OCI-M1 (cell line): ENCODE data around the gene NECTIN1.

Source experiments
- DNase-seq: peaks from one replicate; lab custom pipeline; 2025; lab: John Stamatoyannopoulos, UW

The NECTIN1 gene

GRCh38 chr11:119671051-119671450, 57.9 kb downstream of the NECTIN1 start:
- DNase-seq, result no peak

DNA sequence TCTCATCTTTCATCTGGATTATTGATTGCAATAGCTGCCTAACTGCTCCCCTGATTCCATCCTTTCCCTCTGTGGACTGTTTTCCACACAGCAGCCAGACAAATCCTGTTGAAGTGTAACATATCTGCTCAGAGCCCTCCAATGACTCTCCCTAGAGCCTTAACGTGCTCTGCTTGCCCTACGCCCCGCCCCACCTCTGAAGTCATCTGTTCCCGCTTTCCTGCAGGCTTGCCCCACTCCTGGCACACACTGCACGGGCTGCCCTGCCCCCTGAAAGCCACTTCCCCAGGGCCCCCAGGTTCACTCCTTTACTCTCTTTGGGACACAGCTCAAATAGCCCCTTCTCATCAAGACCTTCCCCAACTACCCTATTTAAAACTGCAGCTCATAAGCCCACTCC, 59.5 kb downstream of the NECTIN1 start:
- no peak for DNase-seq

GRCh38 chr11:119668676-119669075, 60.3 kb downstream of the NECTIN1 start:
- peak; percentile 23 for DNase-seq

DNA sequence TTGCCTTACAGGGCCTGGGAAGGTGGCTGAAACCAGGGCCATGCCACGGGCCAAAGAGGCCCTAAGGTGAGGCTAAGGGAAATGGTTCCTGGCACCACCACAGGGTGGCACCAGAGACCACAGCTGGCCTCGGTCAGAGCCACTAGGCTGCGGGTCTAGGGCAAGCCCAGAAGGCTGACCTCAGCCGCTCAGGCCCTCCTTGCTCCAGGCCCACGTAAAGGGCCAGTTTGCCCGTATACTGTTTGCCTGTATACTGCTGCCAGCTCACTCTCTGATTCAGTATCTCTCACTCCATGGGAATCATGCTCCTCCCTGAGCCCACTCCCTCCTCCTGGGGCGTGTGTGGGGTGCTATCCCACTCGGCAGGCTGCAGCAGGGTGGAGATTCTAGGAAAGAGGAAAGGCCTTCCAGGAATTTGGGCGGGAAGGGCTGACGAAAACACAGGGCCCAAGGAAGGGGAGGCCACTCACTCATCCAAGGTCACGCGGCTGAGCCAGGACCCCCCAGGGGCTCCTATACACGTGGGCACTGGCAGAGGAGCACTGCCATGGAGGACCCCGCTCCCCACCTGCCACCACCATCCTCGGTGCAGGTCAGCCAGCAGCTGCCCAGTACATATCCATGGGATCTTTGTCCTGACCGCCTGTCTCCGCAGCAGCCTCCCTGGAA, 62.4 kb downstream of the NECTIN1 start:
- DNase-seq, result peak; percentile 94

GRCh38 chr11:119666061-119666460, 62.9 kb downstream of the NECTIN1 start:
- no peak for DNase-seq

- DNase-seq, result no peak
Measured at GRCh38 chr11:119664701-119665420, 64.1 kb downstream of the NECTIN1 start.

GRCh38 chr11:119664063-119664572, 64.9 kb downstream of the NECTIN1 start:
- DNase-seq, result no peak

DNA sequence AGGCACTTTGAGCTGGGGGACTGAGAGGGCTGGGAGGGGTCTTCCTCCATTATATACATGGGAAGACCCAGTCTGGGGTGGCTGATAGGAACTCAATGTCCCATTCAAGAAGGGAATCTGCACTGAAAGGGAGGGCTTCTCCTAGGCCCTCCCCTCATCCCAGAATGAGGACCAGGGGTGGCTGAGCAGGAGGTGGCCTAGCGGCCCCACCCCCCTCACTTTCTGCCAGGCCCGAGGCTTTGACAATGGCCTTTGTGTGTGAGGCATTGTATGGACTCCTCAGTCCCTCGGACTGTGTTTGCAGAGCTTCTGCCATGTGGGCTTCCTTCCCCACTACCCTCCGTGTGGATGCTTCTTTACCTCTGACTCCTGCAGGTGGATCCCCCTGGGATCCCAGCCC, 65.7 kb downstream of the NECTIN1 start:
- DNase-seq, result no peak

GRCh38 chr11:119661226-119661625, 67.8 kb downstream of the NECTIN1 start:
- no peak for DNase-seq

- DNase-seq, result no peak
Measured at GRCh38 chr11:119659971-119660723, 68.9 kb downstream of the NECTIN1 start.

DNA sequence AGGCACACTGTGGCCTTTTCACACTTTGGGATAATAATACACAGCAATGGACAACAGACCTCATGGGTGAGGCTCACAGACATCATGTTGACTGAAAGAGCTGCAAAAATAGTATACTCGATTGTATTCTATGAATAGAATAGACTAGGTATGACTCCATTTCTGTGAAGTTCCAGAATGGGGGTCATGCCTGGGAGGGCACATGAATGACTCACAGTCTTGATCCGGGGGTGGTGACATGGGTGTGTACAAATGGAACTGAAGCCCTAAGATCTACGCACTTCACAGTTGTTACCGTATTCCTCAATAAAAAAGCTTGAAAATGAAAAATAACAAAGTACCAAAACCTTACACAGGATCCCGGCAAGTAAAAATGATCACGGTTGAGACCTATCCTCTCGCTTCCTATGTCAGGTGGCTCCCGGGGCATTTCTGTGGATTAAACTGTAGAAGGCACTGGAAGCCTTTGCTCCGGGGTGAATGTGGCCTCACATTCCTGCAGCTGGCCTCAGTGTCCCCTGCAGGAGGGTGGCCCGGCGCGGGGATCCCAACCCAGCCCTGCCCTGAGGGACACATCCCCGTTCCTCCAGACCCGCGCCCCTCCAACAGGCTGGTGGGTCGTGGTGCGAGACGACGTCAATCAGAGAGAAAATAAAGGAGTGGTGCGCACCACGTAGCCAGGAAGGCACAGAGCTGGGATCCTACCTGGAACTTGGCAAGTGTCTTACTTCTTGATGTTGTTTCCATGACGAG, 75.9 kb downstream of the NECTIN1 start:
- DNase-seq, result no peak

- no peak for DNase-seq
Measured at GRCh38 chr11:119651802-119652584, 77.0 kb downstream of the NECTIN1 start.

GRCh38 chr11:119650251-119650650, 78.7 kb downstream of the NECTIN1 start:
- no peak for DNase-seq

DNA sequence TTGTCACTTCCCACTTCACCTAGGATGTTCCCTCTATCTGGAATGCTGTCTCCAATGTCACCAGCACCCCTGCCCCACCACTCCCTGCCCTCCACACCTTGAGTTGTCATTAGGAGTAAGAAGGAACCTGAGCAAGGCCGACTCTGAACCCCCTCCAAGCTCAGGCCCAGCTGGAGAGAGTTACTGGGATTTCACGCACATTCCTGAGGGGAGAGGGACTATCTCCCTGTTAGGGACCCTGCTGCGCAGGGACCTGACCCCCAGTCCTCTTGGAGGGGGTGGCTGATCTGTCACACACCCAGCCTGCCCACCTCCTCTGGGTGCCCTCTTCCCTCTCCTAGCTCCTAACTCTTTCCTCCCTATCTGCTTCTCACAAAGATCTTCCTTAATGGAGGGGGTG, 81.7 kb downstream of the NECTIN1 start:
- no peak for DNase-seq

GRCh38 chr11:119645018-119645417, 84.0 kb downstream of the NECTIN1 start:
- DNase-seq, result no peak

GRCh38 chr11:119644502-119644901, 84.5 kb downstream of the NECTIN1 start:
- DNase-seq, result no peak

- DNase-seq, result no peak
Measured at GRCh38 chr11:119643876-119644225, 85.1 kb downstream of the NECTIN1 start.

GRCh38 chr11:119643212-119643875, 85.7 kb downstream of the NECTIN1 start:
- DNase-seq, result no peak

DNA sequence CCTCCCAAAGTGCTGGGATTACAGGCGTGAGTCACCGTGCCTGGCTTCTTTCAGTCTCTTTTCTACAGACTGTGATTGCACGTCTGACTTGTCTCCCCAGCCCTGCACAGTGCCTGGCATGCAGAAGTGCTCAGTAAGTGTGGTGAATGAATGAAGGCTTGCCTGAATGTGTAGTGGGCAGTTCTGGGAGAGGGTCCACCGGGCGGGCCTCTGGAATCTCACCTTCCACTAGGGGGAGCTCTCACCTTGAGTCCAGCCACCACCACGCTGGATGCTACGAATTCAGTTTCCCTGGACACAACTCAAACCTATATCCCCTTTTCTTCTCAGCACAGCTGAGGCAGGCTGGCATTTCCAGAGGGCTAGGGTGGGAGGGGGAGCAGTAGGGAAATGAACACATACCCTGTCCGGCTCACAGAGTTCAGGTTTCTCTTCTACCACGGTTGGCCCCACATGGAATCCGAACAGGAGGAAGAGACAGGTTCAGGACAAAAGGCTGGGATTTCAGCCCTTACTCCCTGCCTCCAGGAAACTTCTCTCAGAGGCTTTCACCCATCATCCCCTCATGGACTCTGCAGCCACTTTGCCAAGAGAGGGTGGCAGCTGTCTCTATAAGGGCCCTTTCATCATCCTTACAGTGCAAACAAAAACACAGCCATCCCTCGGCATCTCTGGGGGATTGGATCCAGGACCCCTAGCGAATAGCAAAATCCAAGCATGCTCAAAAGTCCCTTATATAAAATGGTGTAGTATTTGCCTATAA, 86.8 kb downstream of the NECTIN1 start:
- DNase-seq, result peak; percentile 63

- DNase-seq, result peak; percentile 20
Measured at GRCh38 chr11:119640541-119640940, 88.5 kb downstream of the NECTIN1 start.
